NCI-H345 (cell line): Measurements from ENCODE around the gene FBXO10.
A peak's percentile ranks its signal among the peaks of the same experiment; 100 is the strongest.
"Not testable (repeated sequence)": the region's sequence is repeated elsewhere in the genome, so short reads cannot be mapped to it uniquely, and the experiment has no call there.

Experiments
- DNase-seq: peaks from one replicate; lab custom pipeline; 2025; lab: John Stamatoyannopoulos, UW

Gene FBXO10

GRCh38 chr9:37575921-37576721, at the start of gene FBXO10:
TSS of gene FBXO10 (minus strand) at chr9:37576380. CDS start at chr9:37541768, 34,612 bp downstream.
- DNase-seq: peak; percentile 77

GRCh38 chr9:37625758-37626147, 49.6 kb upstream of the FBXO10 start:
- no peak for DNase-seq

- DNase-seq: no peak
These were observed 49.0 kb upstream of the FBXO10 start for GRCh38 chr9:37625036-37625757.

GRCh38 chr9:37624073-37624472, 47.9 kb upstream of the FBXO10 start:
- DNase-seq: no peak

- DNase-seq: no peak
These were observed 47.1 kb upstream of the FBXO10 start for GRCh38 chr9:37623267-37623666.

GRCh38 chr9:37622462-37622861, 46.3 kb upstream of the FBXO10 start:
- no peak for DNase-seq

GRCh38 chr9:37621273-37622121, 45.3 kb upstream of the FBXO10 start:
- no peak for DNase-seq

- DNase-seq: no peak
These were observed 44.2 kb upstream of the FBXO10 start for GRCh38 chr9:37620396-37620795.

- no peak for DNase-seq
These were observed 43.6 kb upstream of the FBXO10 start for GRCh38 chr9:37619806-37620205.

- no peak for DNase-seq
These were observed 42.6 kb upstream of the FBXO10 start for GRCh38 chr9:37618817-37619216.

GRCh38 chr9:37617832-37618231, 41.7 kb upstream of the FBXO10 start:
- DNase-seq: no peak

- no peak for DNase-seq
These were observed 41.0 kb upstream of the FBXO10 start for GRCh38 chr9:37617161-37617560.

- no peak for DNase-seq
These were observed 35.8 kb upstream of the FBXO10 start for GRCh38 chr9:37611961-37612360.

- DNase-seq: no peak
These were observed 34.8 kb upstream of the FBXO10 start for GRCh38 chr9:37611014-37611413.

GRCh38 chr9:37609735-37610397, 33.7 kb upstream of the FBXO10 start:
- DNase-seq: no peak

- DNase-seq: no peak
These were observed 32.1 kb upstream of the FBXO10 start for GRCh38 chr9:37608250-37608649.

- no peak for DNase-seq
These were observed 28.1 kb upstream of the FBXO10 start for GRCh38 chr9:37604296-37604695.

- DNase-seq: no peak
These were observed 26.6 kb upstream of the FBXO10 start for GRCh38 chr9:37602817-37603216.

- not testable (repeated sequence) for DNase-seq
These were observed 25.9 kb upstream of the FBXO10 start for GRCh38 chr9:37602061-37602460.

GRCh38 chr9:37596504-37596903, 20.3 kb upstream of the FBXO10 start:
- DNase-seq: no peak

GRCh38 chr9:37593883-37594448, 17.8 kb upstream of the FBXO10 start:
- no peak for DNase-seq
